ENCODE results near the gene DOP1B. TPM values are rescaled to one million over a fixed set of nuclear protein-coding genes. Genes with fewer than 3 reads are reported as not detected.

The DOP1B gene
- total RNA-seq, 1 experiment from 2014 or later, result 13.0 TPM

GRCh38 chr21:36149788-36150711, 6.6 kb upstream of the DOP1B start:
- peaks cover 8% of the 10 kb centered on the region for H3K4me1 ChIP-seq
- no peak overlapping the region for H3K4me3 ChIP-seq
- no peaks in the 10 kb centered on the region for H3K36me3 ChIP-seq
- no peaks in the 10 kb centered on the region for H3K9me3 ChIP-seq (replicated peaks)
- no peak overlapping the region for H3K27ac ChIP-seq
- DNase-seq, result peak in 1 of 2 experiments; percentile 45
- no peaks in the 10 kb centered on the region for H3K27me3 ChIP-seq

- no peaks in the 10 kb centered on the region for H3K9me3 ChIP-seq (replicated peaks)
- no peaks in the 10 kb centered on the region for H3K27me3 ChIP-seq
- no peak overlapping the region for H3K27ac ChIP-seq
Observed at GRCh38 chr21:36155603-36156338, 853 bp upstream of the DOP1B start.

GRCh38 chr21:36156339-36156814, 247 bp upstream of the DOP1B start:
- H3K27me3 ChIP-seq, result no peaks in the 10 kb centered on the region
- no peak overlapping the region for H3K27ac ChIP-seq
- peak overlapping the region; percentile 77 for H3K4me3 ChIP-seq
- DNase-seq, result peak; percentile 99 to 100
- H3K9me3 ChIP-seq (replicated peaks), result no peaks in the 10 kb centered on the region
- no peaks in the 10 kb centered on the region for H3K4me1 ChIP-seq
- no peaks in the 10 kb centered on the region for H3K36me3 ChIP-seq

More at GRCh38 chr21:36155603-36156338, 853 bp upstream of the DOP1B start:
- no peak for DNase-seq
- H3K4me1 ChIP-seq, result no peaks in the 10 kb centered on the region
- peak overlapping the region; percentile 58 for H3K4me3 ChIP-seq
- H3K36me3 ChIP-seq, result no peaks in the 10 kb centered on the region

GRCh38 chr21:36159356-36159921, 2.8 kb downstream of the DOP1B start:
- Histone ChIP-seq H3K27ac (no peak overlapping the region), H3K4me1 (peaks cover 10% of the 10 kb centered on the region), H3K27me3 (no peaks in the 10 kb centered on the region), H3K4me3 (no peak overlapping the region), H3K9me3 (replicated peaks) (no peaks in the 10 kb centered on the region), H3K36me3 (no peaks in the 10 kb centered on the region)
- no peak for DNase-seq

GRCh38 chr21:36160850-36161178, 4.2 kb downstream of the DOP1B start:
- Histone ChIP-seq H3K27me3 (no peaks in the 10 kb centered on the region), H3K27ac (no peak overlapping the region), H3K4me3 (no peak overlapping the region), H3K9me3 (replicated peaks) (no peaks in the 10 kb centered on the region), H3K4me1 (peaks cover 12% of the 10 kb centered on the region), H3K36me3 (no peaks in the 10 kb centered on the region)
- DNase-seq, result no peak

- H3K36me3 ChIP-seq, result no peaks in the 10 kb centered on the region
- no peaks in the 10 kb centered on the region for H3K9me3 ChIP-seq (replicated peaks)
- no peak for DNase-seq
- H3K4me1 ChIP-seq, result peaks cover 12% of the 10 kb centered on the region
- no peak overlapping the region for H3K27ac ChIP-seq
- H3K4me3 ChIP-seq, result no peak overlapping the region
- no peaks in the 10 kb centered on the region for H3K27me3 ChIP-seq
Observed at GRCh38 chr21:36162631-36163030, 6.0 kb downstream of the DOP1B start.

- H3K4me1 ChIP-seq, result peaks cover 12% of the 10 kb centered on the region
- no peaks in the 10 kb centered on the region for H3K9me3 ChIP-seq (replicated peaks)
- H3K27ac ChIP-seq, result peak overlapping the region; percentile 11; the same call in 1 of the 2 replicates
- no peaks in the 10 kb centered on the region for H3K27me3 ChIP-seq
- DNase-seq, result peak in 1 of 2 experiments; percentile 41
- H3K36me3 ChIP-seq, result no peaks in the 10 kb centered on the region
- no peak overlapping the region for H3K4me3 ChIP-seq
Observed at GRCh38 chr21:36163750-36164741, 7.4 kb downstream of the DOP1B start.

GRCh38 chr21:36165356-36165755, 8.7 kb downstream of the DOP1B start:
- peaks cover 12% of the 10 kb centered on the region for H3K4me1 ChIP-seq
- H3K36me3 ChIP-seq, result no peaks in the 10 kb centered on the region
- H3K27me3 ChIP-seq, result no peaks in the 10 kb centered on the region
- H3K4me3 ChIP-seq, result no peak overlapping the region
- H3K9me3 ChIP-seq (replicated peaks), result no peaks in the 10 kb centered on the region
- H3K27ac ChIP-seq, result no peak overlapping the region
- no peak for DNase-seq

GRCh38 chr21:36166705-36167104, 10.1 kb downstream of the DOP1B start:
- no peak overlapping the region for H3K27ac ChIP-seq
- H3K36me3 ChIP-seq, result no peaks in the 10 kb centered on the region
- no peaks in the 10 kb centered on the region for H3K9me3 ChIP-seq (replicated peaks)
- H3K4me1 ChIP-seq, result peaks cover 12% of the 10 kb centered on the region
- DNase-seq, result no peak
- H3K4me3 ChIP-seq, result no peak overlapping the region
- H3K27me3 ChIP-seq, result no peaks in the 10 kb centered on the region

- Histone ChIP-seq H3K4me3 (no peak overlapping the region), H3K27ac (no peak overlapping the region), H3K4me1 (peaks cover 12% of the 10 kb centered on the region), H3K9me3 (replicated peaks) (no peaks in the 10 kb centered on the region), H3K27me3 (no peaks in the 10 kb centered on the region), H3K36me3 (no peaks in the 10 kb centered on the region)
- no peak for DNase-seq
Observed at GRCh38 chr21:36167541-36167940, 10.9 kb downstream of the DOP1B start.

GRCh38 chr21:36169470-36170128, 13.0 kb downstream of the DOP1B start:
- no peak for DNase-seq
- Histone ChIP-seq H3K36me3 (no peaks in the 10 kb centered on the region), H3K4me1 (peaks cover under 1% of the 10 kb centered on the region; the same call in 1 of the 2 replicates), H3K9me3 (replicated peaks) (no peaks in the 10 kb centered on the region), H3K27me3 (no peaks in the 10 kb centered on the region), H3K4me3 (no peak overlapping the region), H3K27ac (no peak overlapping the region)

GRCh38 chr21:36170823-36171222, 14.2 kb downstream of the DOP1B start:
- no peak for DNase-seq
- Histone ChIP-seq H3K36me3 (no peaks in the 10 kb centered on the region), H3K4me1 (no peaks in the 10 kb centered on the region), H3K4me3 (no peak overlapping the region), H3K9me3 (replicated peaks) (no peaks in the 10 kb centered on the region), H3K27me3 (no peaks in the 10 kb centered on the region), H3K27ac (no peak overlapping the region)

GRCh38 chr21:36171336-36171735, 14.7 kb downstream of the DOP1B start:
- Histone ChIP-seq H3K4me1 (no peaks in the 10 kb centered on the region), H3K27me3 (no peaks in the 10 kb centered on the region), H3K4me3 (no peak overlapping the region), H3K27ac (no peak overlapping the region), H3K36me3 (no peaks in the 10 kb centered on the region), H3K9me3 (replicated peaks) (no peaks in the 10 kb centered on the region)
- no peak for DNase-seq

Measured in SJCRH30 (cell line).